Measurements from ENCODE around the gene KDM2B.

Gene KDM2B

GRCh38 chr12:121519227-121519626, 61.6 kb downstream of the KDM2B start:
- Histone ChIP-seq H3K4me1 (ENCODE audit: control insufficient read depth, low read depth, low read length) (no peaks in the 10 kb centered on the region), H4K5ac (ENCODE audit: low read length) (no peak overlapping the region), H3K79me1 (ENCODE audit: low read length) (peaks cover 6% of the 10 kb centered on the region), H3K4me2 (ENCODE audit: low read length) (no peak overlapping the region), H3K18ac (ENCODE audit: low read length) (no peak overlapping the region), H2BK120ac (ENCODE audit: low read depth, low read length) (no peak overlapping the region), H2AK5ac (ENCODE audit: low read length) (no peak overlapping the region), H3K23ac (ENCODE audit: low read length) (no peak overlapping the region), H3K4me3 (ENCODE audit: low read length) (no peak overlapping the region), H3K36me3 (ENCODE audit: control insufficient read depth, insufficient read depth, low read length) (peaks cover 3% of the 10 kb centered on the region), H3K79me2 (ENCODE audit: control insufficient read depth, insufficient read depth, low read length) (no peaks in the 10 kb centered on the region), H3K56ac (ENCODE audit: low read length) (no peak overlapping the region), H3K27me3 (ENCODE audit: insufficient read depth, low read length, poor library complexity) (no peaks in the 10 kb centered on the region), H4K8ac (ENCODE audit: low read depth, low read length) (no peak overlapping the region), H3K9ac (ENCODE audit: low read length) (no peak overlapping the region), H2BK15ac (replicated peaks; ENCODE audit: low read depth) (no peak overlapping the region), H2BK5ac (ENCODE audit: low read length) (no peak overlapping the region), H3K27ac (ENCODE audit: low read depth, low read length) (no peak overlapping the region), H3K4ac (ENCODE audit: low read depth, low read length) (no peak overlapping the region)
- DNase-seq: no peak

- H2BK120ac ChIP-seq (ENCODE audit: low read depth, low read length): no peak overlapping the region
- DNase-seq: no peak
- no peak overlapping the region for H3K23ac ChIP-seq (ENCODE audit: low read length)
- no peak overlapping the region for H3K4ac ChIP-seq (ENCODE audit: low read depth, low read length)
- peaks cover 3% of the 10 kb centered on the region for H3K36me3 ChIP-seq (ENCODE audit: control insufficient read depth, insufficient read depth, low read length)
- no CpG with 5 or more reads among the region's 10 CpGs for WGBS (ENCODE audit: extremely low coverage, insufficient coverage, low lambda C conversion rate)
- H2AK5ac ChIP-seq (ENCODE audit: low read length): no peak overlapping the region
- no peak overlapping the region for H2BK5ac ChIP-seq (ENCODE audit: low read length)
- H3K79me2 ChIP-seq (ENCODE audit: control insufficient read depth, insufficient read depth, low read length): no peaks in the 10 kb centered on the region
- H3K56ac ChIP-seq (ENCODE audit: low read length): no peak overlapping the region
- H3K9ac ChIP-seq (ENCODE audit: low read length): no peak overlapping the region
- no peaks in the 10 kb centered on the region for H3K27me3 ChIP-seq (ENCODE audit: insufficient read depth, low read length, poor library complexity)
- H3K79me1 ChIP-seq (ENCODE audit: low read length): peaks cover 10% of the 10 kb centered on the region
- no peak overlapping the region for H3K4me3 ChIP-seq (ENCODE audit: low read length)
- H4K8ac ChIP-seq (ENCODE audit: low read depth, low read length): no peak overlapping the region
- no peak overlapping the region for H3K4me2 ChIP-seq (ENCODE audit: low read length)
- no peak overlapping the region for H3K18ac ChIP-seq (ENCODE audit: low read length)
- H2BK15ac ChIP-seq (replicated peaks; ENCODE audit: low read depth): no peak overlapping the region
- no peak overlapping the region for H4K5ac ChIP-seq (ENCODE audit: low read length)
- H3K27ac ChIP-seq (ENCODE audit: low read depth, low read length): no peak overlapping the region
- no peaks in the 10 kb centered on the region for H3K4me1 ChIP-seq (ENCODE audit: control insufficient read depth, low read depth, low read length)
Measured at GRCh38 chr12:121518656-121519055, 62.2 kb downstream of the KDM2B start.

GRCh38 chr12:121516437-121517011, 64.3 kb downstream of the KDM2B start:
- no peak overlapping the region for H4K8ac ChIP-seq (ENCODE audit: low read depth, low read length)
- no peaks in the 10 kb centered on the region for H3K79me2 ChIP-seq (ENCODE audit: control insufficient read depth, insufficient read depth, low read length)
- H3K4me3 ChIP-seq (ENCODE audit: low read length): no peak overlapping the region
- no peak overlapping the region for H3K4me2 ChIP-seq (ENCODE audit: low read length)
- no peak overlapping the region for H3K4ac ChIP-seq (ENCODE audit: low read depth, low read length)
- H2BK15ac ChIP-seq (replicated peaks; ENCODE audit: low read depth): no peak overlapping the region
- no CpG with 5 or more reads among the region's 10 CpGs for whole genome bisulfite sequencing (ENCODE audit: extremely low coverage, insufficient coverage, low lambda C conversion rate)
- no peak overlapping the region for H3K9ac ChIP-seq (ENCODE audit: low read length)
- no peak overlapping the region for H2AK5ac ChIP-seq (ENCODE audit: low read length)
- no peak overlapping the region for H4K5ac ChIP-seq (ENCODE audit: low read length)
- H3K27me3 ChIP-seq (ENCODE audit: insufficient read depth, low read length, poor library complexity): no peaks in the 10 kb centered on the region
- no peak overlapping the region for H3K56ac ChIP-seq (ENCODE audit: low read length)
- H2BK120ac ChIP-seq (ENCODE audit: low read depth, low read length): no peak overlapping the region
- DNase-seq: peak; percentile 63
- H2BK5ac ChIP-seq (ENCODE audit: low read length): no peak overlapping the region
- H3K23ac ChIP-seq (ENCODE audit: low read length): no peak overlapping the region
- H3K36me3 ChIP-seq (ENCODE audit: control insufficient read depth, insufficient read depth, low read length): peaks cover 5% of the 10 kb centered on the region
- peaks cover 8% of the 10 kb centered on the region for H3K79me1 ChIP-seq (ENCODE audit: low read length)
- H3K18ac ChIP-seq (ENCODE audit: low read length): no peak overlapping the region
- no peak overlapping the region for H3K27ac ChIP-seq (ENCODE audit: low read depth, low read length)
- H3K4me1 ChIP-seq (ENCODE audit: control insufficient read depth, low read depth, low read length): no peaks in the 10 kb centered on the region

GRCh38 chr12:121515615-121516014, 65.2 kb downstream of the KDM2B start:
- Histone ChIP-seq H3K18ac (ENCODE audit: low read length) (no peak overlapping the region), H3K79me2 (ENCODE audit: control insufficient read depth, insufficient read depth, low read length) (no peaks in the 10 kb centered on the region), H3K27me3 (ENCODE audit: insufficient read depth, low read length, poor library complexity) (no peaks in the 10 kb centered on the region), H2BK120ac (ENCODE audit: low read depth, low read length) (no peak overlapping the region), H3K4me1 (ENCODE audit: control insufficient read depth, low read depth, low read length) (no peaks in the 10 kb centered on the region), H4K5ac (ENCODE audit: low read length) (no peak overlapping the region), H3K9ac (ENCODE audit: low read length) (no peak overlapping the region), H3K56ac (ENCODE audit: low read length) (no peak overlapping the region), H3K4ac (ENCODE audit: low read depth, low read length) (no peak overlapping the region), H3K79me1 (ENCODE audit: low read length) (peaks cover 8% of the 10 kb centered on the region), H3K27ac (ENCODE audit: low read depth, low read length) (peak overlapping the region; percentile 20), H3K23ac (ENCODE audit: low read length) (no peak overlapping the region), H3K4me2 (ENCODE audit: low read length) (no peak overlapping the region), H4K8ac (ENCODE audit: low read depth, low read length) (no peak overlapping the region), H2BK5ac (ENCODE audit: low read length) (no peak overlapping the region), H2AK5ac (ENCODE audit: low read length) (no peak overlapping the region), H2BK15ac (replicated peaks; ENCODE audit: low read depth) (no peak overlapping the region), H3K36me3 (ENCODE audit: control insufficient read depth, insufficient read depth, low read length) (peaks cover 5% of the 10 kb centered on the region), H3K4me3 (ENCODE audit: low read length) (no peak overlapping the region)
- WGBS (ENCODE audit: extremely low coverage, insufficient coverage, low lambda C conversion rate): no CpG with 5 or more reads among the region's 7 CpGs
- DNase-seq: peak; percentile 41

GRCh38 chr12:121514184-121514742, 66.6 kb downstream of the KDM2B start:
- H2BK15ac ChIP-seq (replicated peaks; ENCODE audit: low read depth): no peak overlapping the region
- no peak overlapping the region for H3K4me2 ChIP-seq (ENCODE audit: low read length)
- H3K79me1 ChIP-seq (ENCODE audit: low read length): peaks cover 6% of the 10 kb centered on the region
- H3K36me3 ChIP-seq (ENCODE audit: control insufficient read depth, insufficient read depth, low read length): peaks cover 8% of the 10 kb centered on the region
- no peak overlapping the region for H4K5ac ChIP-seq (ENCODE audit: low read length)
- no peak overlapping the region for H3K18ac ChIP-seq (ENCODE audit: low read length)
- no peaks in the 10 kb centered on the region for H3K4me1 ChIP-seq (ENCODE audit: control insufficient read depth, low read depth, low read length)
- no peaks in the 10 kb centered on the region for H3K79me2 ChIP-seq (ENCODE audit: control insufficient read depth, insufficient read depth, low read length)
- H3K56ac ChIP-seq (ENCODE audit: low read length): no peak overlapping the region
- WGBS (ENCODE audit: extremely low coverage, insufficient coverage, low lambda C conversion rate): no CpG with 5 or more reads among the region's 16 CpGs
- H4K8ac ChIP-seq (ENCODE audit: low read depth, low read length): no peak overlapping the region
- DNase-seq: no peak
- H2AK5ac ChIP-seq (ENCODE audit: low read length): no peak overlapping the region
- H3K27ac ChIP-seq (ENCODE audit: low read depth, low read length): no peak overlapping the region
- H2BK5ac ChIP-seq (ENCODE audit: low read length): no peak overlapping the region
- H3K23ac ChIP-seq (ENCODE audit: low read length): no peak overlapping the region
- H3K27me3 ChIP-seq (ENCODE audit: insufficient read depth, low read length, poor library complexity): no peaks in the 10 kb centered on the region
- H3K9ac ChIP-seq (ENCODE audit: low read length): no peak overlapping the region
- no peak overlapping the region for H3K4me3 ChIP-seq (ENCODE audit: low read length)
- no peak overlapping the region for H2BK120ac ChIP-seq (ENCODE audit: low read depth, low read length)
- H3K4ac ChIP-seq (ENCODE audit: low read depth, low read length): no peak overlapping the region
